Nephron progenitor cell (in vitro differentiated cells): ENCODE measurements around the gene MIDN.
A peak's percentile ranks its signal among the peaks of the same experiment; 100 is the strongest.

Source experiments
- DNase-seq: peaks from one replicate; pipeline ENCODE4 v3.0.0; 2021
- H3K27ac Mint-ChIP-seq: 2 replicates; pipeline ENCODE4 v1.8.0; 2021; ENCODE audit warnings: mild to moderate bottlenecking, moderate library complexity, mixed read lengths
- H3K27me3 Mint-ChIP-seq: 2 replicates; pipeline ENCODE4 v1.8.0; 2021; ENCODE audit warnings: mild to moderate bottlenecking, low read depth, mixed read lengths; ENCODE audit not compliant: poor library complexity
- H3K36me3 Mint-ChIP-seq: 2 replicates; pipeline ENCODE4 v1.8.0; 2021; ENCODE audit warnings: low read depth, mixed read lengths
- H3K4me1 Mint-ChIP-seq: 2 replicates; pipeline ENCODE4 v1.8.0; 2021; ENCODE audit warnings: mixed read lengths
- H3K4me3 Mint-ChIP-seq: 2 replicates; pipeline ENCODE4 v1.8.0; 2021; ENCODE audit warnings: mild to moderate bottlenecking, moderate library complexity, mixed read lengths
- H3K9me3 Mint-ChIP-seq: 2 replicates; pipeline ENCODE4 v1.8.0; 2021; ENCODE audit warnings: mild to moderate bottlenecking, moderate library complexity, mixed read lengths
- TF ChIP-seq, protein P1 (sequence below): fragments of 200-600 bp; sonication (generic); IDR thresholded peaks from 2 replicates; pipeline ENCODE4 v1.5.0; 2021; ENCODE audit warnings: antibody characterized with exemption

Gene MIDN

GRCh38 chr19:1270854-1271527 lies 22.6 kb downstream of the MIDN start:
- H3K36me3 Mint-ChIP-seq = peaks cover 35% of the 10 kb centered on the region
- H3K27me3 Mint-ChIP-seq = peaks cover 6% of the 10 kb centered on the region
- TF ChIP-seq, protein P1, sequence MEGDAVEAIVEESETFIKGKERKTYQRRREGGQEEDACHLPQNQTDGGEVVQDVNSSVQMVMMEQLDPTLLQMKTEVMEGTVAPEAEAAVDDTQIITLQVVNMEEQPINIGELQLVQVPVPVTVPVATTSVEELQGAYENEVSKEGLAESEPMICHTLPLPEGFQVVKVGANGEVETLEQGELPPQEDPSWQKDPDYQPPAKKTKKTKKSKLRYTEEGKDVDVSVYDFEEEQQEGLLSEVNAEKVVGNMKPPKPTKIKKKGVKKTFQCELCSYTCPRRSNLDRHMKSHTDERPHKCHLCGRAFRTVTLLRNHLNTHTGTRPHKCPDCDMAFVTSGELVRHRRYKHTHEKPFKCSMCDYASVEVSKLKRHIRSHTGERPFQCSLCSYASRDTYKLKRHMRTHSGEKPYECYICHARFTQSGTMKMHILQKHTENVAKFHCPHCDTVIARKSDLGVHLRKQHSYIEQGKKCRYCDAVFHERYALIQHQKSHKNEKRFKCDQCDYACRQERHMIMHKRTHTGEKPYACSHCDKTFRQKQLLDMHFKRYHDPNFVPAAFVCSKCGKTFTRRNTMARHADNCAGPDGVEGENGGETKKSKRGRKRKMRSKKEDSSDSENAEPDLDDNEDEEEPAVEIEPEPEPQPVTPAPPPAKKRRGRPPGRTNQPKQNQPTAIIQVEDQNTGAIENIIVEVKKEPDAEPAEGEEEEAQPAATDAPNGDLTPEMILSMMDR = no peak
- H3K4me3 Mint-ChIP-seq = peak overlapping the region; percentile 88
- peak overlapping the region; percentile 88 for H3K27ac Mint-ChIP-seq
- H3K4me1 Mint-ChIP-seq = peaks cover 68% of the 10 kb centered on the region
- no peaks in the 10 kb centered on the region for H3K9me3 Mint-ChIP-seq
- DNase-seq = no peak

DNA sequence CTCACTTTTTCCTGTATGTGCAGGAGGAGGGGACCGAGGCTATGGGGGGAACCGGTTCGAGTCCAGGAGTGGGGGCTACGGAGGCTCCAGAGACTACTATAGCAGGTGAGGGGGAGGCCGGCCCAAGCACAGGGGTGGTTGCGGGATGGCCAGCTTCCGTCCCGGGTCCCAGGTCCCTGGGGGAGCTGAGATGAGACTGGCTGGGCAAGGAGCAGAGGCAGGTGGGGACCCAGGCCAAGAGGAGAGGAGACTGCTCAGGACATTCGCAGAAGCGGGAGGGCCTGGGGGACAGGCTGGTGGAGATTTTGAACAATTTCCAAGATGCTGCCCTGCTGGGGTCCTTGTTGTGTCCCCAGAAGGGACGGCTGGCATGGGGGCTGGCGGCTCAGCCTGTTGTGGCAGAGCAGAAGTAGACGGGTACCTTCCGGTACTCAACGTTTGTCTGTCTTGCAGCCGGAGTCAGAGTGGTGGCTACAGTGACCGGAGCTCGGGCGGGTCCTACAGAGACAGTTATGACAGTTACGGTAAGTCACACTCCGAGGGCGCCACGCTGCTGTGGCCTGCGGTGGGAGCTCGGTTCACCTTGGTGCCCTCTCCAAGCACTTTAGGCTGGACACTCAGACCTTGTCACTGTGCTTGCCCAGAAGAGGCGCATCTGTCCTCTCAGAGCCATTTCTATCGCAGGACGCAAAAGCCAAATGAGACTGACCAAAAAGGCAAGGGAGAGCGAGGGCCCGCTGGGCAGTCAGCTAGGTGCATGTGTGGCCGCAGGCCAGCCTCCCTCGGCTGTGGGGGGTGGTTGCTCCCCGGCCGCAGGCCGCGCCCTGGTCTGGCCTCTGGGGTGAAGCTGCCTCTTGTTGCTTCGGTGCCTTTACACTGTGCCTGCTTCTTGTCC lies 23.4 kb downstream of the MIDN start:
- TF ChIP-seq, protein P1 = no peak
- Mint-ChIP-seq H3K9me3 (no peaks in the 10 kb centered on the region), H3K27me3 (peaks cover 6% of the 10 kb centered on the region), H3K4me3 (peak overlapping the region; percentile 88), H3K27ac (peak overlapping the region; percentile 88), H3K36me3 (peaks cover 36% of the 10 kb centered on the region), H3K4me1 (peaks cover 73% of the 10 kb centered on the region)
- no peak for DNase-seq

DNA sequence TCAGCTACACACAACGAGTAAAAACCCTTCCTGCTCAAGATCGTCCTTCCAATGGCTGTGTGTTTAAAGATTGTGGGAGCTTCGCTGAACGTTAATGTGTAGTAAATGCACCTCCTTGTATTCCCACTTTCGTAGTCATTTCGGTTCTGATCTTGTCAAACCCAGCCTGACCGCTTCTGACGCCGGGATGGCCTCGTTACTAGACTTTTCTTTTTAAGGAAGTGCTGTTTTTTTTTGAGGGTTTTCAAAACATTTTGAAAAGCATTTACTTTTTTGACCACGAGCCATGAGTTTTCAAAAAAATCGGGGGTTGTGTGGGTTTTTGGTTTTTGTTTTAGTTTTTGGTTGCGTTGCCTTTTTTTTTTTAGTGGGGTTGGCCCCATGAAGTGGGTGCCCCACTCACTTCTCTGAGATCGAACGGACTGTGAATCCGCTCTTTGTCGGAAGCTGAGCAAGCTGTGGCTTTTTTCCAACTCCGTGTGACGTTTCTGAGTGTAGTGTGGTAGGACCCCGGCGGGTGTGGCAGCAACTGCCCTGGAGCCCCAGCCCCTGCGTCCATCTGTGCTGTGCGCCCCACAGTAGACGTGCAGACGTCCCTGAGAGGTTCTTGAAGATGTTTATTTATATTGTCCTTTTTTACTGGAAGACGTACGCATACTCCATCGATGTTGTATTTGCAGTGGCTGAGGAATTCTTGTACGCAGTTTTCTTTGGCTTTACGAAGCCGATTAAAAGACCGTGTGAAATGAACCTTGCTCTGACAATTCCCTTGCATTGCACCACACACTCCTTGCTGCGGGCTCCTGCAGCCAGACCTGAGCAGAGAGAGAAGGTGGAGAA lies 24.3 kb downstream of the MIDN start:
- Mint-ChIP-seq H3K36me3 (peaks cover 38% of the 10 kb centered on the region), H3K9me3 (no peaks in the 10 kb centered on the region), H3K4me1 (peaks cover 68% of the 10 kb centered on the region), H3K27me3 (peaks cover 6% of the 10 kb centered on the region), H3K4me3 (peak overlapping the region; percentile 61), H3K27ac (peak overlapping the region; percentile 81)
- no peak for DNase-seq
- TF ChIP-seq, protein P1 = no peak

DNA sequence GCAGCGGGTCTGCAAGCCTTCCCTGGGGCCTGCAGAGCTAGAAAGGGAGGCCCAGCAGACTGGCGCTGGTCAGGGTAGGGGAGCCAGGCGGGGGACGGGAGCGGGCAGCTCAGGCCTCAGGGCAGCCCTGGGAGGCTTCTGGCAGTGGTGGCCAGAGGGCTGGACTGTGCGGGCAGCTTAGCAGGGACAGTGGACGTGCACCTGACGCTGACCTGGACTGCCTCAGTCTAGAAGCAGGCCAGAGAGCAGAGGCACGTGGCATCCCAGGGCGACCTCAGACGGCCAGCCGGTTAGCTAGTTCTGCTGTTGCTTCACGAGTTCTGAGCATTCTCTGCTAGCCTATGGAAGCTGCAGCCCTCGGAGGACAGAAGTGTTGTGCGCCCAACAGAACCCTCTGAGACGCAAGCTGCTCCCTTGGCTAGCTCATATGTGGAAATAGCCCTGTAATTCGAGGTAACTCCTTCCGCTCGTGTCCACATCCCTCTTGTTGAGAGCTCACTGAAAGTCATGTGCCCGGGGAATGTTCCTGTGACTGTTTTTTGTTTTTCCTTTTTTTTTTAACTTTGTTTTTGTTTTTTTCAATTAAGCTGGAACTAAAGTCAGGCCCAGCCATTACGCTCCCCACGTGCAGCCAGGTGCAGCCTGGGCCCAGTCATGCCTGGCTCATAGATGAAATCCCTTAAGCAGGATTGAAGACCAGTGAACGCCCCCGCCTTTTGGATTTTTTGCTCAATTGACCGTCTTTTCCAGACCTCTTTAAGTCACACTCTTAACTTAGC lies 25.1 kb downstream of the MIDN start:
- H3K36me3 Mint-ChIP-seq = peaks cover 38% of the 10 kb centered on the region
- TF ChIP-seq, protein P1 = no peak
- H3K27me3 Mint-ChIP-seq = peaks cover 6% of the 10 kb centered on the region
- H3K4me1 Mint-ChIP-seq = peaks cover 60% of the 10 kb centered on the region
- no peaks in the 10 kb centered on the region for H3K9me3 Mint-ChIP-seq
- DNase-seq = no peak
- peak overlapping the region; percentile 95 for H3K27ac Mint-ChIP-seq
- H3K4me3 Mint-ChIP-seq = peak overlapping the region; percentile 61

DNA sequence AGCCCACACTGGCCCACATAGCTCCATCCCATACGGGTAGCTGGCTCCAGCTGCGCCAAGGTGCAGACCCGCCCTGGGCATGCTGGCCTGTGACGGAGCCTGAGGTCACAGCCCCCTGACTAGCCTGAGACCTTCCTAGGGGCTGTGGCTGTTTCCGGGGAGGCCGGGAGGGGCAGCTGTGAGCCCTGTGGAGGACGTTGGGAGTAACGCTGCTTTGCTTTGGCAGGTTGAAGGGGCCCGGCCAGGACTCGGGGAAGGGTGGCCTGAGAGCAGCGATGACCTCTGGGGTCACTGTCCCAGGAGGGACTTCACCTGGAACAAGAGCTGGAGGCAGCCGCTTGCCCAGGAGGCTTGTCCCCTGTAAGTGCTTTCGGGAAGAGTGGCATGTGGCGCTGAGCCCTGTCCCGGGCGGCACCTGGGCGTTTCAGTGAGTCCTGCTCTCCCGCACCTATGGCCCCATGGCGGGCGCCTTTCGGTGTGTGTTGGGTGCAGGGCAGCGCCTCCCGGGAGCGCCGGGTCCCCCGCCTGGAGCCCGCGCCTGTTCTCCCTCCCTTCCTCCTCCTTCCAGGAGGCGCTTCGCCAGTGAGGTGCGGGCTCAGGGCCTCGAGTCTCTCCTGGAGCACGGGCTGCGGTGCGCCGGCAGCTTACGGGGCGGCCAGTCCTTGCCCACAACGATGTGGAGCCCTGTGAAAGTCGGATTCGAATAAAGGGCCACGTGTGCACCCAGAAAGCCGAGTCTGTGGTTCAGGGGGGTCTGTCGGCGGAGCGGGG lies 25.9 kb downstream of the MIDN start:
- Mint-ChIP-seq H3K9me3 (no peaks in the 10 kb centered on the region), H3K27me3 (peaks cover 3% of the 10 kb centered on the region), H3K4me1 (peaks cover 54% of the 10 kb centered on the region), H3K27ac (peak overlapping the region; percentile 95), H3K36me3 (peaks cover 38% of the 10 kb centered on the region), H3K4me3 (peak overlapping the region; percentile 72)
- TF ChIP-seq, protein P1 = no peak
- no peak for DNase-seq
